ENCODE measurements around the gene FNDC1.

FNDC1 gene

GRCh38 chr6:159170333-159170672, 1.1 kb downstream of the FNDC1 start:
- Histone ChIP-seq H3K27ac (ENCODE audit: low read depth, low read length) (no peak overlapping the region), H3K27me3 (ENCODE audit: low read length) (no peaks in the 10 kb centered on the region), H3K9me3 (ENCODE audit: insufficient read depth, low read length) (no peaks in the 10 kb centered on the region), H3K9me2 (replicated peaks; ENCODE audit: insufficient read depth, low read length) (no peaks in the 10 kb centered on the region), H3K79me2 (ENCODE audit: insufficient read depth, low read length) (no peaks in the 10 kb centered on the region), H3K36me3 (ENCODE audit: low read length) (no peaks in the 10 kb centered on the region), H3K4me3 (ENCODE audit: insufficient read depth, low read length, poor library complexity, severe bottlenecking) (no peak overlapping the region), H3F3A (ENCODE audit: insufficient read depth) (no peaks in the 10 kb centered on the region), H3K9ac (ENCODE audit: low read length) (0 out of 2 replicates have a peak overlapping the region, but pooled peaks have one; percentile 40), H3K4me2 (ENCODE audit: low read depth, low read length, poor library complexity, severe bottlenecking) (peak overlapping the region; percentile 65), H4K20me1 (ENCODE audit: low read depth, low read length) (no peaks in the 10 kb centered on the region), H2AFZ (ENCODE audit: low read depth, low read length, severe bottlenecking) (no peak overlapping the region)
- TF ChIP-seq, protein P1, sequence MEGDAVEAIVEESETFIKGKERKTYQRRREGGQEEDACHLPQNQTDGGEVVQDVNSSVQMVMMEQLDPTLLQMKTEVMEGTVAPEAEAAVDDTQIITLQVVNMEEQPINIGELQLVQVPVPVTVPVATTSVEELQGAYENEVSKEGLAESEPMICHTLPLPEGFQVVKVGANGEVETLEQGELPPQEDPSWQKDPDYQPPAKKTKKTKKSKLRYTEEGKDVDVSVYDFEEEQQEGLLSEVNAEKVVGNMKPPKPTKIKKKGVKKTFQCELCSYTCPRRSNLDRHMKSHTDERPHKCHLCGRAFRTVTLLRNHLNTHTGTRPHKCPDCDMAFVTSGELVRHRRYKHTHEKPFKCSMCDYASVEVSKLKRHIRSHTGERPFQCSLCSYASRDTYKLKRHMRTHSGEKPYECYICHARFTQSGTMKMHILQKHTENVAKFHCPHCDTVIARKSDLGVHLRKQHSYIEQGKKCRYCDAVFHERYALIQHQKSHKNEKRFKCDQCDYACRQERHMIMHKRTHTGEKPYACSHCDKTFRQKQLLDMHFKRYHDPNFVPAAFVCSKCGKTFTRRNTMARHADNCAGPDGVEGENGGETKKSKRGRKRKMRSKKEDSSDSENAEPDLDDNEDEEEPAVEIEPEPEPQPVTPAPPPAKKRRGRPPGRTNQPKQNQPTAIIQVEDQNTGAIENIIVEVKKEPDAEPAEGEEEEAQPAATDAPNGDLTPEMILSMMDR (IDR thresholded peaks at IDR 0.05; ENCODE audit: insufficient read depth, low read length, poor library complexity, severe bottlenecking): no peak
- no peak for TF ChIP-seq EZH2phosphoT487 (conservative IDR thresholded peaks at IDR 0.05; ENCODE audit: low read length)

DNA sequence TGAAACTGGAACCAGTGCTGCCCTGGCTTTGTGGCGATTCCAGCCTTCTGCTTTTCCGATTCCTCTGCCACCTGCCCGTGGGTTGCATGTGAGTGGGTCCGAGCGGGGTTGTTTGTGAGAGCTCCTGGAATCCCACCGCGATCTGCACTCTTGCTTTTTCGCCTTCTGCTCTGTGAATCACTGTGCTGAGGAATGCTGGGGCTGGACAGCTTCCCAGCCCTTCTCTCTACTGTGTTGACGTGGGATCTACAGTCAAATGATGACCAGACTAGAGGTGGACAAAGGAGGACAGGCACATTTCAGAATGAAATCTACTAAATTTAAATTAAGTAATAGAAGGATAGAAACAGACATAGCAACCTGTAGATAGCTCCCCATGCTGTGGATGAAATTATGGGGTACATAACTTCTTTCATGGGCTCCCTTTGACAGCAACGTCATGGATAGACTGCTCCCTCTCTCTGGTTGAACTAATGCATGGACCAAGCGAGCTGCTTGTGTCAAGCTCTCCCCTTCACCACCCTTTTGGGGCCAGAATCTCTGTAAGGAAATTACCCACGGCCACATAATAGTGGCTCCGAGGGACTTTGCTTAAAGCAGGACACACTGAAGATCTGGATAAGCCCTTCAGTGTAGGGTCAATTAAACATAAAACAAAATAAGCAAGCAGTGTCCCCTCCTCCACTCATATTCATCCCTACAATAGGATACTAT, 2.0 kb downstream of the FNDC1 start:
- Histone ChIP-seq H3K9me2 (replicated peaks; ENCODE audit: insufficient read depth, low read length) (no peaks in the 10 kb centered on the region), H3K79me2 (ENCODE audit: insufficient read depth, low read length) (no peaks in the 10 kb centered on the region), H2AFZ (ENCODE audit: low read depth, low read length, severe bottlenecking) (no peak overlapping the region), H3K4me2 (ENCODE audit: low read depth, low read length, poor library complexity, severe bottlenecking) (no peak overlapping the region), H3K4me3 (ENCODE audit: insufficient read depth, low read length, poor library complexity, severe bottlenecking) (no peak overlapping the region), H3K27me3 (ENCODE audit: low read length) (no peaks in the 10 kb centered on the region), H3K27ac (ENCODE audit: low read depth, low read length) (no peak overlapping the region), H3K9me3 (ENCODE audit: insufficient read depth, low read length) (no peaks in the 10 kb centered on the region), H3K36me3 (ENCODE audit: low read length) (no peaks in the 10 kb centered on the region), H3K9ac (ENCODE audit: low read length) (no peak overlapping the region), H3F3A (ENCODE audit: insufficient read depth) (no peaks in the 10 kb centered on the region), H4K20me1 (ENCODE audit: low read depth, low read length) (no peaks in the 10 kb centered on the region)
- TF ChIP-seq, protein P1 (IDR thresholded peaks at IDR 0.05; ENCODE audit: insufficient read depth, low read length, poor library complexity, severe bottlenecking): no peak
- TF ChIP-seq EZH2phosphoT487 (conservative IDR thresholded peaks at IDR 0.05; ENCODE audit: low read length): no peak

GRCh38 chr6:159172091-159172491, 2.9 kb downstream of the FNDC1 start:
- Histone ChIP-seq H3F3A (ENCODE audit: insufficient read depth) (no peaks in the 10 kb centered on the region), H3K36me3 (ENCODE audit: low read length) (no peaks in the 10 kb centered on the region), H4K20me1 (ENCODE audit: low read depth, low read length) (no peaks in the 10 kb centered on the region), H3K4me3 (ENCODE audit: insufficient read depth, low read length, poor library complexity, severe bottlenecking) (no peak overlapping the region), H3K9ac (ENCODE audit: low read length) (no peak overlapping the region), H2AFZ (ENCODE audit: low read depth, low read length, severe bottlenecking) (no peak overlapping the region), H3K9me2 (replicated peaks; ENCODE audit: insufficient read depth, low read length) (no peaks in the 10 kb centered on the region), H3K79me2 (ENCODE audit: insufficient read depth, low read length) (no peaks in the 10 kb centered on the region), H3K27me3 (ENCODE audit: low read length) (no peaks in the 10 kb centered on the region), H3K27ac (ENCODE audit: low read depth, low read length) (no peak overlapping the region), H3K4me2 (ENCODE audit: low read depth, low read length, poor library complexity, severe bottlenecking) (no peak overlapping the region), H3K9me3 (ENCODE audit: insufficient read depth, low read length) (no peaks in the 10 kb centered on the region)
- TF ChIP-seq EZH2phosphoT487 (conservative IDR thresholded peaks at IDR 0.05; ENCODE audit: low read length): no peak
- TF ChIP-seq, protein P1 (IDR thresholded peaks at IDR 0.05; ENCODE audit: insufficient read depth, low read length, poor library complexity, severe bottlenecking): no peak

All from SU-DHL-6 (cell line).